GM19035 (cell line): ENCODE data around the gene ANO2.

Experiments
- ATAC-seq: cut with Tn5 transposase; IDR thresholded peaks from one replicate; pipeline ENCODE4 v1.9.1; 2021; ENCODE audit not compliant: unreplicated experiment

The ANO2 gene

GRCh38 chr12:5945071-5946008 is at the start of gene ANO2:
Gene ANO2, minus strand, starts transcription at chr12:5945259. Its CDS starts 42 bp downstream, at chr12:5945217.
- ATAC-seq: no peak

GRCh38 chr12:5989621-5990020 is 44.6 kb upstream of the ANO2 start:
- no peak for ATAC-seq

- ATAC-seq: peak; percentile 76
These were observed 43.6 kb upstream of the ANO2 start for GRCh38 chr12:5988659-5989116.

GRCh38 chr12:5988088-5988487 is 43.0 kb upstream of the ANO2 start:
- no peak for ATAC-seq

- no peak for ATAC-seq
These were observed 42.5 kb upstream of the ANO2 start for GRCh38 chr12:5987573-5987972.

- no peak for ATAC-seq
These were observed 40.4 kb upstream of the ANO2 start for GRCh38 chr12:5985471-5985870.

GRCh38 chr12:5984873-5985272 is 39.8 kb upstream of the ANO2 start:
- no peak for ATAC-seq

GRCh38 chr12:5982106-5982505 is 37.0 kb upstream of the ANO2 start:
- ATAC-seq: no peak

- no peak for ATAC-seq
These were observed 32.5 kb upstream of the ANO2 start for GRCh38 chr12:5977556-5977955.

- ATAC-seq: no peak
These were observed 31.7 kb upstream of the ANO2 start for GRCh38 chr12:5976711-5977110.

GRCh38 chr12:5976196-5976595 is 31.1 kb upstream of the ANO2 start:
- no peak for ATAC-seq

GRCh38 chr12:5973461-5974115 is 28.5 kb upstream of the ANO2 start:
- no peak for ATAC-seq

GRCh38 chr12:5972387-5972786 is 27.3 kb upstream of the ANO2 start:
- ATAC-seq: no peak

GRCh38 chr12:5971194-5971850 is 26.3 kb upstream of the ANO2 start:
- no peak for ATAC-seq

GRCh38 chr12:5969974-5970690 is 25.1 kb upstream of the ANO2 start:
- no peak for ATAC-seq

GRCh38 chr12:5969156-5969973 is 24.3 kb upstream of the ANO2 start:
- no peak for ATAC-seq

GRCh38 chr12:5967645-5968415 is 22.8 kb upstream of the ANO2 start:
- no peak for ATAC-seq

GRCh38 chr12:5966486-5967095 is 21.5 kb upstream of the ANO2 start:
- ATAC-seq: no peak

GRCh38 chr12:5965950-5966383 is 20.9 kb upstream of the ANO2 start:
- no peak for ATAC-seq
